ENCODE results near the gene GJD4.
A peak's percentile ranks its signal among the peaks of the same experiment; 100 is the strongest.

GJD4 gene

GRCh38 chr10:35605191-35605590 is at the start of gene GJD4:
Gene GJD4 (plus strand): TSS chr10:35605341. CDS start chr10:35605568, 227 bp downstream.
- no peak for DNase-seq

GRCh38 chr10:35555962-35556930 is 48.9 kb upstream of the GJD4 start:
- DNase-seq: no peak

GRCh38 chr10:35558276-35558675 is 46.9 kb upstream of the GJD4 start:
- DNase-seq: no peak

GRCh38 chr10:35559416-35559815 is 45.7 kb upstream of the GJD4 start:
- no peak for DNase-seq

GRCh38 chr10:35561715-35562114 is 43.4 kb upstream of the GJD4 start:
- no peak for DNase-seq

GRCh38 chr10:35562427-35562826 is 42.7 kb upstream of the GJD4 start:
- no peak for DNase-seq

GRCh38 chr10:35563261-35563891 is 41.8 kb upstream of the GJD4 start:
- DNase-seq: peak; percentile 66

GRCh38 chr10:35564341-35564968 is 40.7 kb upstream of the GJD4 start:
- peak; percentile 50 for DNase-seq

- DNase-seq: peak; percentile 55
Measured at GRCh38 chr10:35565602-35566081, 39.5 kb upstream of the GJD4 start.

- no peak for DNase-seq
Measured at GRCh38 chr10:35567951-35568350, 37.2 kb upstream of the GJD4 start.

GRCh38 chr10:35568483-35569015 is 36.6 kb upstream of the GJD4 start:
- no peak for DNase-seq

GRCh38 chr10:35569111-35569707 is 35.9 kb upstream of the GJD4 start:
- no peak for DNase-seq

- no peak for DNase-seq
Measured at GRCh38 chr10:35569836-35570235, 35.3 kb upstream of the GJD4 start.

- no peak for DNase-seq
Measured at GRCh38 chr10:35570397-35570796, 34.7 kb upstream of the GJD4 start.

GRCh38 chr10:35572583-35572982 is 32.6 kb upstream of the GJD4 start:
- DNase-seq: no peak

- no peak for DNase-seq
Measured at GRCh38 chr10:35573796-35574195, 31.3 kb upstream of the GJD4 start.

- DNase-seq: peak; percentile 84
Measured at GRCh38 chr10:35574924-35575352, 30.2 kb upstream of the GJD4 start.

- no peak for DNase-seq
Measured at GRCh38 chr10:35575640-35576039, 29.5 kb upstream of the GJD4 start.

GRCh38 chr10:35576730-35577129 is 28.4 kb upstream of the GJD4 start:
- DNase-seq: no peak

- DNase-seq: peak; percentile 17
Measured at GRCh38 chr10:35577926-35578617, 27.1 kb upstream of the GJD4 start.

- no peak for DNase-seq
Measured at GRCh38 chr10:35578618-35578956, 26.6 kb upstream of the GJD4 start.

- DNase-seq: no peak
Measured at GRCh38 chr10:35579116-35579515, 26.0 kb upstream of the GJD4 start.

All from fibroblast of skin of right quadriceps (primary cell).